ENCODE results near the gene DNPH1.
A peak's percentile ranks its signal among the peaks of the same experiment; 100 is the strongest.

DNPH1 gene

DNA sequence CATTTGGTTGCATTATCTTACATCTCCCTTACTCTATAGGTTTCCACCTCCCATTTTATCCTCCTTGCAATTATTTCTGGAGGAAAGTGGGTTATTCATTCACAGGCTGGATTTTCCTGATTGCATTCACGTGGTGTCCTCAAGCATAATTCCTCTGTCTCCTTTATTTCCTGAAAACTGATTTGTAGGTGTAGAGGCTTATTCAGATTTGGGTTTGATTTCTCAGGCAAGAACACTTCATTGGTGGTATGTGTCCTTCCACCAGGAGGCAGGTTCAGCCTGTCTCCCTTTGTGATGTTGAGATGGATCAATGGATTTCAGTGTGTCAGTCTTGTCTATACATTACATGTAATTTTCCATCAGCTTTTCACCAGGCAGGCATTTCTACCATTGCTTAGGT, 17.3 kb downstream of the DNPH1 start:
- no peak for DNase-seq

DNA sequence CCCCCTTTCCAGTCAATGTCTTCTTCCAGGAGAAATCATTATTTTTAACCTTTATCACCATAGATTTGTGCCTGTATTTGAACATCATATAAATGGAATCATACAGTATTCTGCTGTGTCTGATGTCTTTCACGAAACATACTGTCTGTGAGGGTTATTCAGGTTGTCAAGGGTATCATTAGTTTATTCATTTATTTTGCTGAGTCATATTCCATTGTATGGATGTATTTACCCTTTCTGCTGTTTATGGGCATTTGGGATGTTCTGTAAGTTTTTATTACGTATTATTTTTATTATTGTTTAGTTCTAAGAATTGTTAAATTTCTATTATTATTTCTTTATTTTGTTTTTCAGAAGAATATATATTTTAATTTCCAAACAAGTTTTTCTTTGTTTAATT, 22.0 kb downstream of the DNPH1 start:
- no peak for DNase-seq

DNA sequence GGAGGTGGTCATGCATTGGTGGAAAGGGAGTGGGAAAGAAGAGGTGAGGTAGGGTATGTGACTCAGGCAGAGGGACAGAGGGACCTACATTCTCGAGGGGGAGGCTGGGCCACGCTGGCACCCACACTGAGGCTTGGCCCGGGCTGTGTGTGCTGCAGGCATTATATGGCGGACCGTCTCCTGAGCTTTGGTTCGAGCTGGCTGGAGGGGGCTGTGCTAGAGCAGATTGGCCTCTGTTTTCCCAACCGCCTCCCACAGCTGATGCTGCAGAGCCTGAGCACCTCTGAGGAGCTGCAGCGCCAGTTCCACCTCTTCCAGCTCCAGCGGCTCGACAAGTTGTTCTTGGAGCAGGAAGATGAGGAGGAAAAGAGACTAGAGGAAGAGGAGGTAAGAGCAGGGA, 23.4 kb downstream of the DNPH1 start:
- DNase-seq = no peak

DNA sequence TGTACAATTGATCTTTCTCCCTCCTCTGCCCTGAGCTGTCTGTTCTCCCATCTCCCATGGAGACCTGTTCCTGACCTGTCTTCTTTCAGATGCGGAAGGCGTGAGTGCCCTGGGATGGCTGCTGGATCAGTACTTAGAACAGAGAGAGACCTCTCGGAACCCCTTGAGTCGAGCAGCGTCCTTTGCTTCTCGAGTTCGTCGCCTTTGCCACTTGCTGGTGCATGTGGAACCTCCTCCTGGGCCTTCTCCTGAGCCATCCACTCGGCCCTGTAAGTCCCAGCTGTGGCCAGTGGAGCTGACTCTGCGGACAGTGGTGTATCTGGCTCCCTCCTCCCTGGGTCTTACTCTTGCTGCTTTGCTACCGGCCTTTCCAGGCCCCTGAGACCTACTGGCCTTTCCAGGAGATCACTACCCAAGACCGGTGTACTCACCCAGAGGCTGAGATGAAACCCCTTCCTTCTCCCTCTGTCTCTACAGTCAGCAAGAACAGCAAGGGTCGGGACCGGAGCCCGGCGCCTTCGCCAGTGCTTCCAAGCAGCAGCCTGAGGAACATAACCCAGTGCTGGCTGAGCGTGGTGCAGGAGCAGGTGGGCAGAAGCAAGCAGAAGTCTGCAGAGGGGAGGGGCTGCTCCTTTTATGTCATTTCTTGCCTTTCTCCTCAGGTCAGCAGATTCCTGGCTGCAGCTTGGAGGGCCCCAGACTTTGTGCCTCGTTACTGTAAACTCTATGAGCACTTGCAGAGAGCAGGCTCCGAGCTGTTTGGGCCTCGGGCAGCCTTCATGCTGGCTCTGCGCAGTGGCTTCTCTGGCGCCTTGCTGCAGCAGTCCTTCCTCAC, 24.8 kb downstream of the DNPH1 start:
- no peak for DNase-seq

DNA sequence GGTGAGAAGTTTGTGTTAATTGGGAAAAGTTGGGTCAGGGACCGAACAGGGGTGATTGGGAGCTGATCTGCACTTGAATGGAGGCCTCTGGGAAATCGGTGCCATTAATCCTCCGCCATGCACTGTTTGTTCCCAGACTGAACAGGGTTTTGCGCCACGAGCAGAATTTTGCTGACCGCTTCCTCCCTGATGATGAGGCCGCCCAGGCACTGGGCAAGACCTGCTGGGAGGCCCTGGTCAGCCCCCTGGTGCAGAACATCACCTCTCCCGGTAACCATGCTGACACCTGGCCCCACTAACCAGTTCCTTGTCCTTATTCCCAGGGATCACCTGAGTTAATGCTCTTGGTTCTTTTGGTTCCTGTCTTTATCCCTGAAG, 25.6 kb downstream of the DNPH1 start:
- DNase-seq = no peak

DNA sequence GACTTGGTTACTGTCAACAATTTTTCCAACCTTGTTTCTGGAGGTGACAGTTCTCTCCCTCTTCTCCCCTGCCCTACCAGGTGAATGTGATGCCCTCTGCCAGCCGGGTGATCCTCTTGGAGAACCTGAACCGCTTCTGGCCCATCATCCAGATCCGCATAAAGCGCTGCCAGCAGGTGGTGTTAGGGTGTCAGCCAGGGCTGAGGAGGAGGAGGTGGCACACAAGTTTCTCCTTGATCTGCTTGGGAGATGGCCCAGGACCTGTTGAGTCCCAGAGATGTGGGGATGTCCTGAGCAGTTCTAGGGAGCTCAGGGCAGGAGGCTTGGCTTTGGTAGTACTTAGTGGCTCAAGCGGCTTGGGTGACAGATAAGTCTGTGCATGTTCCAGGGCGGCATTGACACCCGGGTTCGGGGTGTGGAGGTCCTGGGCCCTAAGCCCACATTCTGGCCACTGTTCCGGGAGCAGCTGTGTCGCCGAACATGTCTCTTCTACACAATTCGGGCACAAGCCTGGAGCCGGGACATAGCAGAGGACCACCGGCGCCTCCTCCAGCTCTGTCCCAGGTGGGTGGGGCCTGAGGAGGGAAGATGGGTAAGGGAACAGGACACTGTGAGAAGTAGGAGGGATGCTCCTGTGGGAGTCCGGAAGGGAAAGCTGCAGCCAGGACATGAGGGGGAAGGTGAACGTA, 26.1 kb downstream of the DNPH1 start:
- DNase-seq = no peak

DNA sequence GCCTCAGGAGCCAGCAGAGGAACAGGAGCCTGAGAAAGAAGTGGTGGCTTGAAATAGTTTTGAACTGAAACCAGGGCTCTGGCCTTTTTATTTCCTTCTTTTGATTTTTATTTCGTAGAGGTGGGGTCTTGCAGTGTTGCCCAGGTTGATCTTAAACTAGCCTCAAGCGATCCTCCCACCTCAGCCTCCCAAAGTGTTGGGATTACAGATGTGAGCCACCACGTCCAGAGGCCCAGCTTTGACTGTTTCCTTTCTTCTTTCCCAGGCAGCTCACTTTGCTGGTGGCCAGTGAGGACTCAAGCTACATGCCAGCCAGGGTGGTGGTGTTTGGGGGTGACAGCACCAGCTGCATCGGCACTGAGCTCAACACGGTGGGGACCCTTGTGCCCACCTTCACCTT, 26.8 kb downstream of the DNPH1 start:
- no peak for DNase-seq

DNA sequence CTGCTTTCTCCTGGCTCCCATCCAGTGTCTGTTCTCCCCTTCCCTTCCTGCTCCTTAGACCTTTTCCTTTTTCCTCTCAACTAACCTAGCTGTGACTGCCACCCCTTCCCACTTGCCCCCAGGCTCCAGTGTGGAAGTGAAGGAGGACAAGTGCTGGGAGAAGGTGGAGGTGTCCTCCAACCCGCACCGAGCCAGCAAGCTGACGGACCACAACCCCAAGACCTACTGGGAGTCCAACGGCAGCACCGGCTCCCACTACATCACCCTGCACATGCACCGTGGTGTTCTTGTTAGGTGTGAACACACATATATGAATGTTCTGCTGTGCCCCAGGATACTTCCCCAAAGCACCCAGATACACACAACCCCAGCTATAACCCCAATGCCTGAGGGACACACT, 28.7 kb downstream of the DNPH1 start:
- DNase-seq = no peak

DNA sequence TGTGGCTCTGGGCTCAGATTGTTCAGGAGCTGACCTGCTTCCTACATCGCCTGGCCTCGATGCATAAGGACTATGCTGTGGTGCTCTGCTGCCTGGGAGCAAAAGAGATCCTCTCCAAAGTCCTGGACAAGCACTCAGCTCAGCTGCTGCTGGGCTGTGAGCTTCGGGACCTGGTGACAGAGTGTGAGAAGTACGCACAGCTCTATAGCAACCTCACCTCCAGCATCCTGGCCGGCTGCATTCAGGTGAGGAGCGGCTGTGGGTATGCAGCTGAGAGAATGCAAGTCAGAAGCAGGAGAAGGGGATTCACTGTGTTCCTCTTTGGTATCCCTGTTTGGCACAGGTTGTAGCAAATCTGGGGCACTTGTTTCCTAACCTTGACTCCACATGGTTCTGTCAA, 29.4 kb downstream of the DNPH1 start:
- DNase-seq = no peak

DNA sequence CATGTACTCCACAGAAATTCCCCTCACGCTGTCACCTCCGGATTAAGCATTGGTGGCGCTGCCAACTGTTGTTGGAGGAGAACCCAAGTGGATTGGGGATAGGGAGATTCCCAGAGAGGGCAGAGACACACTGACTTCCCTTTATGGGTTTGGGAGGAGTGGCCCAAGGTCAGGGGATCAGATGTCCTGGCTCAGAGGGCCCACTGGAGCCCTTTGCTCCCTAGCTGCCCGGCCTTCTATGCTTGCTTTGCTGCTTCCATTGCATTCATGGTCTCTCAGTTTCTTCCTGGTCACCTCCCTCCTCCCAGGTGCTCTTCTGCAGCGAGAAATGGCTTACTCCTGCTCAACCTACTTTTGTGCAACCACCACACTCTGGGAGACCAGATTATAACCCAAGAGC, 32.9 kb downstream of the DNPH1 start:
- DNase-seq = no peak

DNA sequence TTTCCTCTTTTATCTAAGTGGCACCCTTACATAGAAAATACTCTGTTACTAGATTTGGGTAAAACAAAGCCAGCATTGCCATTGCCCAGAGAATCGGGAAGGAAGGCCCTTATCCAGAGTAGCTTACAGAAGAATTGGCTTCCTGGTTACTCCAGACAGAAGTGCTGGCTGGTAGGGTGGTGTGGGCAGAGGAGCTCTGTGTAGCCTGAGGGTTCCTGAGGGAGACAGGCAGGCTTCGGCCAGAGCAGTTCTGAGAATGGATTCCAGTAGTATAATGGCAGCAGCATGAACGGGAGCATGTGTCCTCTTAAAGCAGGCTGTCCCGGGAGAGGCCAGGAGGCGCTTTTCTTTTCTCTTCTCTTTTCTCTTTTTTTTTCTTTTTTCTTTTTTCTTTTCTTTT, 35.4 kb downstream of the DNPH1 start:
- no peak for DNase-seq

DNA sequence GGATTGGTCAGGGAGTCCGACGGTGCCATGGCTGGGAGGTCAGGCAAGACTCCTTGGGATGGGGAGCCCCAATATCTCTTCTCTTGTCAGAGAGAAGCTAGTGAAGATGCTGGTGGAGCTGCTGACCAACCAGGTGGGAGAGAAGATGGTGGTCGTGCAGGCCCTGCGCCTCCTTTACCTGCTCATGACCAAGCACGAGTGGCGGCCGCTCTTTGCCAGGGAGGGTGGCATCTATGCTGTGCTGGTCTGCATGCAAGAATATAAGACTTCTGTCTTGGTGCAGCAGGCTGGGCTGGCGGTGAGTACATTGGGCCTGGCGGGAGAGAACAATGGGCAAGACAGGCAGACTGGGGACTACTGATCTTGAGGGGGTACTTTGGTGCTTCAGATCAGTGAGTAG, 36.4 kb downstream of the DNPH1 start:
- DNase-seq = no peak

DNA sequence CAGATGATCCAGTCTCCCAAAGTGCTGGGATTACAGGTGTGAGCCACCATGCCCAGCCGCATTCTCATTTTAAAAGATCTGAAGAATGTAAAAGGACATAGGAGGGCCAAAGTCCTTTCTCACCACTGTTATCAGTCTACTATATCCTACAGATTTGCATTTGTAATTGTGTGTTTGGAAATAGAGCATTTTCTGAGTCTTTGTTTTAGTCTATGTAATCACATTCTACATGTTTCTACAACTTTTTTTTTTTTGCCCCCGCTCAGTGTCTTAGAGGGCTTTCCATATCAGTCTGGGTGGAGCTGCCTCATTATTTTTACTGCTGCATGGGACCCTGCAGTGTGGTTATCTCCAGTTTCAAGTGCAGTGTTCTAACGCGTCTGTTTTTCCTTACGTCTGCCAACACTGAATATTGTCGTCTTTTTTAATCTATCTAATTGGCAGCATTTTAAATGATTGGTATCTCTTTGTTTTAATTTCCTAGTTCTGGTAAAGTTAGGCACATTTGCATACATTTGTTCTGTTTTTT, 39.4 kb downstream of the DNPH1 start:
- DNase-seq = no peak

DNA sequence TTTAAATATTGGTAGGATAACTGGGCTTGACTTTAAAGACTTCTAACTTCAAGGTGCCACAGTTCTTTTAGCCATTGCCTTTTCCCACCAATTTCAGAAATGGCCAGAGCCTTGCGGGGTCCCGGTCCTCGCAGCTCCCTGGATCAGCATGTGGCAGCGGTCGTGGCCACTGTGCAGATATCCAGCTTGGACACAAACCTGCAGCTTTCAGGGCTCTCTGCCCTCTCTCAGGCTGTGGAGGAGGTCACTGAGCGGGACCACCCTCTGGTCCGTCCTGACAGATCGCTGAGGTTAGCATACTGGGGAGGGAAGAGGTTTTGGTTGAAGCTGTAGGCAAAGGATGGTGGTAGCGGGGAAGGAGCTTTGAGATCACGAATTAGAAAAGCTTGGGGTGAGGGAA, 40.9 kb downstream of the DNPH1 start:
- no peak for DNase-seq

DNA sequence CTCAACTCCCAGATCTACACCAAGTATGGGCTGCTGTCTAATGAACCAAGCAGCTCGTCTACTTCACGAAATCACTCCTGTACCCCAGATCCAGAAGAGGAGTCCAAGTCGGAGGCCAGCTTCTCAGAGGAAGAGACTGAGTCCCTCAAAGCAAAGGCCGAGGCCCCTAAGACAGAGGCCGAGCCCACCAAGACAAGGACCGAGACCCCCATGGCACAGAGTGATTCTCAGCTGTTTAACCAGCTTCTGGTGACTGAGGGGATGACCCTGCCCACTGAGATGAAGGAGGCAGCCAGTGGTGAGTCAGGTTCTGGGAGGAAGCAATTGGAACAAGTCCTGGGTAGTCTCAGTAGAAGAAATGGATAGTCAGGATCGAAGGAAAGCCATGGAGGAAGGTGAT, 41.5 kb downstream of the DNPH1 start:
- no peak for DNase-seq

DNA sequence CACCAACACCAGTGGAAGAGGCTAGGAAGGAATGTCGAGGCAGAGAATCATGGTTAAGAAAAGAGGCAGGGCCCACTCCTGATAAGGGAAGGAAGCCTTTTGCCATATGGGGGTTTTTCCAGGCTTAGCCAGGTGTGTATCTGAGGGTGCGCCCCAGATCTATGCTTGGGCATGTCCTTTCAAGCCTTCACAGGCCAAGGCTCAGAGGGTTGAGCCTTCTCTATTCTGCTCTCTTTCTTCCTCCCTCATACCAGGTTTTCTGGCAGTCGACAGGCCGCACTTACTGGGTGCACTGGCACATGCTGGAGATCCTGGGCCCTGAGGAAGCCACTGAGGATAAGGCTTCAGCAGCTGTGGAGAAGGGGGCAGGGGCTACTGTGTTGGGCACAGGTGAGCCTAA, 42.6 kb downstream of the DNPH1 start:
- no peak for DNase-seq

DNA sequence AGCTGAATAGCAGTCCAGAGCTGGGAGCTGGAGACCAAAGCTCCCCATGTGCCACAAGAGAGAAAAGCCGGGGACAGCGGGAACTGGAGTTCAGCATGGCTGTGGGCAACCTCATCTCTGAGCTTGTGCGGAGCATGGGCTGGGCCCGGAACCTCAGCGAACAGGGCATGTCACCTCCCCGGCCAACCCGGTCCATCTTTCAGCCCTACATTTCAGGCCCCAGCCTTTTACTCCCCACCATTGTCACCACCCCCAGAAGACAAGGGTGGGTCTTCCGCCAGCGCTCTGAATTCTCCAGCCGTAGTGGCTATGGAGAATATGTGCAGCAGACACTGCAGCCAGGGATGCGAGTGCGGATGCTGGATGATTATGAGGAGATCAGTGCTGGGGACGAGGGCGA, 43.3 kb downstream of the DNPH1 start:
- no peak for DNase-seq

DNA sequence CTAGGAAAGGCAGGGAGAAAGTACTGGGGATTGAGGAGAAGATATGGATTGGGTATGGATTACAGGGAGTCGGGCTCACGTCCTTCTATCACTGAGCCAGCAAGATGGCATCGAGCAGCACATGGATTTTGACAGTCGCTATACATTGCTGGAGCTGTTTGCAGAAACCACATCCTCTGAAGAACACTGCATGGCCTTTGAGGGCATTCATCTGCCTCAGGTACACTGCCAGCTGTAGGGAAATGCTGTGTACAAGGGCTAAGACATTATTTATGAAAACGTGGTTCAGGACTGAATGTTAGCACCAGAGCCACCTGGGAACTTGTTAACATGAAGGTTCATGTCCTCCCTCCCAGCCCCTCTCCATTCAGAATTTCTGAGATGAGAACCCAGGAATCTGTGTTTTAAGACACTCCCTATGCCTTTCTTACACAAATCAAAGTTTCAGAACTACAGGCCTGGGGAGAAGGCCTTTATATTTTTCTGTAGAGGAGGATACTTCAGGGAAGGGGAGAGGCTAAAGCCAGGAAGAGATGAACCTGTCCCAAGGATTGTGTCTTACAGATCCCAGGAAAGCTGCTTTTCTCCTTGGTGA, 43.8 kb downstream of the DNPH1 start:
- no peak for DNase-seq

DNA sequence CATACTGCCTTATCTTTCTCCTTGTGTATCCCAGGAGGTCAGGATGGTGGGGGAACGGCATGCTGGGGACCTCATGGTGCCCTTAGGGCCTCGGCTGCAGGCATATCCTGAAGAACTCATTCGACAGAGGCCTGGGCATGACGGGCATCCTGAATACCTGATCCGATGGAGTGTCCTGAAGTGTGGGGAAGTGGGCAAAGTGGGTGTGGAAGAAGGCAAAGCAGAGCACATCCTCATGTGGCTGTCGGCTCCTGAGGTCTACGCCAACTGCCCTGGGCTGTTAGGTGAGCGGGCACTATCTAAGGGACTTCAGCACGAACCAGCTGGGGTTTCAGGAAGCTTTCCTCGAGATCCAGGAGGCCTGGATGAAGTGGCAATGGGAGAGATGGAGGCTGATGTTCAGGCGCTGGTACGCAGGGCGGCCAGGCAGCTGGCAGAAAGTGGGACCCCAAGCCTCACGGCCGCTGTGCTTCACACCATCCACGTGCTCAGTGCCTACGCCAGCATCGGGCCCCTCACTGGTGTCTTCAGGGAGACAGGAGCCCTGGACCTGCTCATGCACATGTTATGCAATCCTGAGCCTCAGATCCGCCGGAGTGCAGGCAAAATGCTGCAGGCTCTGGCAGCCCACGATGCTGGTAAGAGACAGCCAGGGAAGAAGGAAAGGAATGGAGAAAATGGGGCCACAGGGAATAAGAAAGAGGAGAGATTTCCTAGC, 44.9 kb downstream of the DNPH1 start:
- DNase-seq = no peak

DNA sequence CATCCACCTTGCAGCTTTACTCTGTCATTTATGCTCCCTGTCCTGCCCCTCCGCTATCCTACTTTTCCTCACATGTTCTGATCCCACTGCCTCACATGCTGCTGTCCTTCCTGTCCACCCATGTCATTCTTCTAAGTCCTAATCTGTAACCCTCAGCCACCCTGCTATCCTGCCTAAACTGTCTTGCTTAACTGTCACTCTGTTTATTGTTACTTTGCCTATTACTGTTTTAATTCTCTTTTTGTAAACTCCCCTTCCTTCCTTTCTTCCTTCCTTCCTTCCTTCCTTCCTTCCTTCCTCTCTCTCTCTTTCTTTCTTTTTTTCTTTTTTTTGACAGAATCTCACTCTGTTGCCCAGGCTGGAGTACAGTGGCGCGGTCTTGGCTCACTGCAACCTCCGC, 45.8 kb downstream of the DNPH1 start:
- DNase-seq = no peak

DNA sequence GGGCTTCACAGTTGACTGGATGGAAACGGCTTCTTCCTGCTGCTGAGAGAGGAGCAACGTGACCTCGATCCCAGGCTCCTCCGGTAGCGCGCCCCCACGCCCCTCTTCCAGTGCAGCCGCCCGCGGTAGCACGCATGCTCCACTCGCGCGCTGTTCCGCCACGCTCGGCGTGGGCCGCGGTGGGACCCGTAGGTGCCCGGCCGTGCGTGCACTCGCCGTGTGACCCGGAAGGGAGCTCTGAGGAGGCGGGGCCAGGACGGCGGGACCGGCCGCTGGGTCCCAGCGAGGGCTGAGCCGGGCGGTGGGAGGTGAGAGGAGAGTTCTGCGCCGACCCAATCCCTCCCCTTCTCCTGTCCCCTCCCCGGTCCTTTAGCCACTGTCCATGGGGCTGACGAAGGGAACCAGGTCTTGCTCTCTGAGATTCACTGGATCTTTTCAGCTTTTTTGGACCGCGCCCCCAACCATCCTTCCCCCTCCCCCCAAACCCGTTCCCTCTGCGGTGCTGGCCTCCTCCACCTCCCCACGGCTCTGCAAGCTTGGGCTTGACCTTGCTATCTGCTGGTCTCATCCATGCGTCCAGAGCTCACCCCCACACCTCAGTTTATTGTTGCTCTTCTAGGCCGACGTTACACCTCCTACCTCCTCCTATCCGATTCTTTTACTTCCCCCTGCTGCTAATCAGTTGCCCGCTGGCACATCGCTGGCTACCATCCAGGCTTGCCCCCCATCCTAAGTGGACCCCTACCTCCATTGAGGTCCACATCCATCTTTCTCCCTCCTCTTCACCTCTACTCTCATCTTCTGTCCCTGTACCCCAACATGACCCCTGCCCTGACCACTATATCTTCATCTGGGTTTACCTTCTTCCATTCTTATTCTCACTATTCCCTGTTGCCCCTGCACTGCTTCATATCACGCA, 47.1 kb downstream of the DNPH1 start, which contains the start of gene CUL9:
Gene CUL9, plus strand, starts transcription at position 255 of the 919 bp plus-strand sequence. CDS start 2,115 bp downstream, outside the sequence.
- DNase-seq = peak; percentile 76

DNA sequence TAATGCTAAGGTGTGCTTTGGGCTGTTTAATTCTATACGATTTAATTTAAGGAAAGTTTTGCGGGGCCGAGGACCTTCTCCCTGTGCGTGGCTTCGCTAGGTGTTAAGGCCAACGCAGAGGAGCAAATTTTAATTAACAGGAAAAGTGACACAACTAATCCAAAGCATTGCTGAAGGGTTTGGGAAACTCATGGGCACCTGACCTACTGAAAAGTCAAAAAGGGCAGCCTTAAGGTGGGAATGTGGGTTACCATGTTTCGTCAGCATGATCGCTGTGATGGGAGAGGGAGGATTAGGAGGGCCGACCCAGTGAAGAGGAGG, 47.7 kb downstream of the DNPH1 start:
- DNase-seq = no peak
